SK-N-SH treated with all-trans-retinoic acid at 6 μM for 48 hours (cell line): ENCODE measurements around the gene KIF6.
A peak's percentile ranks its signal among the peaks of the same experiment; 100 is the strongest.

Experiments used
- ATAC-seq: fragments of 200-7000 bp; cut with Tn5 transposase; 3 replicates; pipeline ENCODE4 v1.9.1; 2020; ENCODE audit warnings: mild to moderate bottlenecking, moderate library complexity
- ARNTL ChIP-seq: fragments of 450-650 bp; formaldehyde crosslinking; IDR thresholded peaks from 2 replicates; pipeline ENCODE4 v1.5.0; 2020; ENCODE audit warnings: low read depth, mild to moderate bottlenecking, moderate library complexity, borderline replicate concordance
- BACH2 ChIP-seq: fragments of 250-450 bp; sonication (Bioruptor Pico); IDR thresholded peaks from 2 replicates; pipeline ENCODE4 v1.9.0; 2021; ENCODE audit warnings: mild to moderate bottlenecking, borderline replicate concordance
- CREB5 ChIP-seq: fragments of 250-450 bp; sonication (Bioruptor Pico); IDR thresholded peaks from 2 replicates; pipeline ENCODE4 v1.5.1; 2020; ENCODE audit warnings: low read depth, mild to moderate bottlenecking, moderate library complexity
- CSDC2 ChIP-seq: fragments of 250-450 bp; sonication (Bioruptor Pico); IDR thresholded peaks from 2 replicates; pipeline ENCODE4 v1.5.0; 2020; ENCODE audit warnings: mild to moderate bottlenecking, moderate library complexity
- ESRRG ChIP-seq: fragments of 250-450 bp; sonication (Bioruptor Pico); IDR thresholded peaks from 2 replicates; pipeline ENCODE4 v1.6.1; 2021; ENCODE audit warnings: mild to moderate bottlenecking
- GLIS3 ChIP-seq: fragments of 250-450 bp; sonication (Bioruptor Pico); IDR thresholded peaks from 2 replicates; pipeline ENCODE4 v1.5.0; 2020; ENCODE audit warnings: mild to moderate bottlenecking, moderate library complexity
- ISL1 ChIP-seq: fragments of 250-450 bp; sonication (Bioruptor Pico); IDR thresholded peaks from 2 replicates; pipeline ENCODE4 v2.1.2; 2022; ENCODE audit warnings: mild to moderate bottlenecking, moderate library complexity
- OSR1 ChIP-seq: fragments of 250-450 bp; sonication (Bioruptor Pico); IDR thresholded peaks from 2 replicates; pipeline ENCODE4 v1.8.0; 2022; ENCODE audit warnings: moderate library complexity, mild to moderate bottlenecking, inconsistent platforms
- PATZ1 ChIP-seq: fragments of 250-450 bp; sonication (Bioruptor Pico); IDR thresholded peaks from 2 replicates; pipeline ENCODE4 v1.8.0; 2020; ENCODE audit warnings: mild to moderate bottlenecking, moderate library complexity, borderline replicate concordance
- POU6F1 ChIP-seq: fragments of 250-450 bp; sonication (Bioruptor Pico); IDR thresholded peaks from 2 replicates; pipeline ENCODE4 v1.8.0; 2021; ENCODE audit warnings: low read depth, mild to moderate bottlenecking, moderate library complexity, borderline replicate concordance
- PPARA ChIP-seq: fragments of 250-450 bp; sonication (Bioruptor Pico); IDR thresholded peaks from 2 replicates; pipeline ENCODE4 v1.5.0; 2020; ENCODE audit warnings: mild to moderate bottlenecking, borderline replicate concordance
- SNAI2 ChIP-seq: fragments of 250-450 bp; sonication (Bioruptor Pico); IDR thresholded peaks from 2 replicates; pipeline ENCODE4 v1.5.0; 2020; ENCODE audit warnings: mild to moderate bottlenecking, moderate library complexity
- TCF4 ChIP-seq: fragments of 250-450 bp; sonication (Bioruptor Pico); IDR thresholded peaks from 2 replicates; pipeline ENCODE4 v1.8.0; 2021; ENCODE audit warnings: mild to moderate bottlenecking, moderate library complexity, borderline replicate concordance
- ZC3H10 ChIP-seq: fragments of 250-450 bp; sonication (Bioruptor Pico); IDR thresholded peaks from 2 replicates; pipeline ENCODE4 v1.5.1; 2021; ENCODE audit warnings: mild to moderate bottlenecking, moderate library complexity
- ZFP3 ChIP-seq: fragments of 250-450 bp; sonication (Bioruptor Pico); IDR thresholded peaks from 2 replicates; pipeline ENCODE4 v1.5.0; 2020; ENCODE audit warnings: mild to moderate bottlenecking, moderate library complexity
- ZFP30 ChIP-seq: fragments of 450-650 bp; formaldehyde crosslinking; IDR thresholded peaks from 2 replicates; pipeline ENCODE4 v1.5.0; 2022; ENCODE audit warnings: mild to moderate bottlenecking, moderate library complexity
- ZNF565 ChIP-seq: fragments of 450-650 bp; formaldehyde crosslinking; conservative IDR thresholded peaks from 2 replicates; pipeline ENCODE4 v1.5.0; 2020; ENCODE audit warnings: low read depth, mild to moderate bottlenecking, moderate library complexity
- ZNF70 ChIP-seq: fragments of 450-650 bp; formaldehyde crosslinking; IDR thresholded peaks from 2 replicates; pipeline ENCODE4 v1.5.0; 2020; ENCODE audit warnings: mild to moderate bottlenecking, moderate library complexity
- ZNF8 ChIP-seq: fragments of 450-650 bp; formaldehyde crosslinking; IDR thresholded peaks from 2 replicates; pipeline ENCODE4 v1.5.0; 2020; ENCODE audit warnings: mild to moderate bottlenecking, moderate library complexity

KIF6 gene

GRCh38 chr6:39471954-39472659 lies 253.1 kb downstream of the KIF6 start:
- TF ChIP-seq ZNF70 (CRISPR knock-in tag) (no peak), ZC3H10 (CRISPR knock-in tag) (no peak), CREB5 (no peak), ZFP3 (CRISPR knock-in tag) (no peak), ISL1 (CRISPR knock-in tag) (no peak), SNAI2 (CRISPR knock-in tag) (no peak), ZNF565 (CRISPR knock-in tag) (no peak), ZNF8 (no peak), ZFP30 (CRISPR knock-in tag) (no peak), ESRRG (CRISPR knock-in tag) (no peak)
- TF ChIP-seq, all 23 proteins: peak for 0
- no peak for ATAC-seq

GRCh38 chr6:39470506-39470905 lies 254.7 kb downstream of the KIF6 start:
- ATAC-seq: no peak
- TF ChIP-seq ZFP3 (CRISPR knock-in tag) (no peak), PATZ1 (CRISPR knock-in tag) (no peak)

- TF ChIP-seq ISL1 (CRISPR knock-in tag) (peak; percentile 55; the same call in 1 of the 2 replicates), PPARA (CRISPR knock-in tag) (no peak)
- TF ChIP-seq, all 23 proteins: peak for 1
- no peak for ATAC-seq
Observed at GRCh38 chr6:39468385-39468784, 256.8 kb downstream of the KIF6 start.

GRCh38 chr6:39466631-39467030 lies 258.6 kb downstream of the KIF6 start:
- ATAC-seq: no peak
- TF ChIP-seq TCF4 (CRISPR knock-in tag): no peak
- TF ChIP-seq PATZ1 (CRISPR knock-in tag): no peak
- no peak for TF ChIP-seq OSR1 (CRISPR knock-in tag)
- TF ChIP-seq ZNF565 (CRISPR knock-in tag): no peak
- no peak for TF ChIP-seq ZNF70 (CRISPR knock-in tag)
- TF ChIP-seq ZFP30 (CRISPR knock-in tag): no peak
- TF ChIP-seq, all 23 proteins: peak for 0

- ATAC-seq: no peak
Observed at GRCh38 chr6:39465539-39465938, 259.7 kb downstream of the KIF6 start.

GRCh38 chr6:39464067-39464466 lies 261.1 kb downstream of the KIF6 start:
- no peak for ATAC-seq
- TF ChIP-seq CREB5 (no peak), ARNTL (CRISPR knock-in tag) (no peak), ZFP30 (CRISPR knock-in tag) (no peak), ZC3H10 (CRISPR knock-in tag) (no peak), ZNF565 (CRISPR knock-in tag) (0 out of 2 replicates have a peak, but pooled peaks have one; percentile 37), CSDC2 (CRISPR knock-in tag) (no peak), ZNF70 (CRISPR knock-in tag) (peak; percentile 79; the same call in 1 of the 2 replicates), GLIS3 (no peak), POU6F1 (CRISPR knock-in tag) (no peak), BACH2 (CRISPR knock-in tag) (no peak)

More at GRCh38 chr6:39465539-39465938, 259.7 kb downstream of the KIF6 start:
- TF ChIP-seq ESRRG (CRISPR knock-in tag): no peak
- no peak for TF ChIP-seq POU6F1 (CRISPR knock-in tag)
- TF ChIP-seq ZFP3 (CRISPR knock-in tag): no peak
